Posterior cingulate gyrus (tissue), 11 donors: ENCODE measurements around the gene ATG4B.
"Not testable (repeated sequence)": the region's sequence is repeated elsewhere in the genome, so short reads cannot be mapped to it uniquely, and the experiment has no call there.

Source experiments
- DNase-seq, 10 donors: peaks; one replicate each; pipeline versions ENCODE4 v3.0.0 to v3.0.0-alpha.2; 2020 to 2021; ENCODE audit warnings: mixed read lengths in 3 of 10
- intact Hi-C: fragments of 100-400 bp; cut with DNase I; formaldehyde crosslinking; loops from one replicate; pipeline ENCODE4 v1.15.1; 2023

ATG4B gene

DNA sequence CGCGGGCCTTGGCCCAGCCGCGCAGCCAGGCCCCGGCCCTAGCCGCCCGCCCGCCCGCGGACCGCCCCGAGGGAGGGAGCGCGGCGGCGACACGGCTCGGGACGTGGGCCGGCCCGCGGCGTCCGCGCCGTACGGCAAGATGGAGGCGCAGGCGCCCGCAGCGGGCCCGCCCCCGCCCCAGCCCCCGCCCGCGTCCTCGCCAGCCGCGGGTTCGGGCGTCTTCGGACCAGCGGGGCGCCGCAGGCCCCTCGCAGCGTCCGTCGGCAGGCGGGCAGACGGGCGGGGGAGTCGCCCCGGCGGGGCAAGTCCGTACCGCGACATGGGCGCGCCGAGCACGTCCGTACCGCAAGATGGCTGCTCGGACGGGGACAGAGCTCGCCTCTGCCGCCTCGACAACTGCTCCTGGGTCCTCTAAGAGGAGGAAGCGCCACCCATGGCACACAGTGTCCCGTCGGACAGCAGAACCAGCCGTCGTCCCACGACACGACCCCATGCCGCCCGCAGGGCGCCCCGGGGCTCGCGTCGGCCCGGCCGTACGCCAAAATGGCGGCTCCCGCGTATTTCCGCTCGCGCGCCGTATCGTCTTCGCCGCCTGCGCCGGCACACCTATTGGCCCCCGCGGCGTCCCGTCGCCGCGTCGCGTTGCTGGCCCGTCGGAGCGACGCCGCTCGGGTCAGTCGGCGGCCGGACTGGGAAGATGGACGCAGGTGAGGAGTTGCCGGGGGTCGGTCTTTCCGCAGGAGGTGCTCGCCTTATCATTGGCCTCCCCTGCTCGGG, at the start of gene ATG4B, which contains the start of gene THAP4:
Gene ATG4B, plus strand, starts transcription at position 676 of the 777 bp plus-strand sequence. Its CDS starts 22 bp downstream, at position 698.
Gene THAP4, minus strand, starts transcription at position 141 of the 777 bp plus-strand sequence. CDS start 141 bp downstream, outside the sequence.
- intact Hi-C loops: loop anchor here (2.0 kb wide), 2 partner anchors 50 to 128 kb away; partner anchors contain the start of genes DTYMK and STK25
- peak; percentile 77 to 97 (median 82) for DNase-seq

- intact Hi-C loops: not testable (repeated sequence)
- peak in 5 of 10 donors; percentile 36 to 88 (median 49) for DNase-seq
These were observed 47.6 kb upstream of the ATG4B start for GRCh38 chr2:241589863-241590262.

GRCh38 chr2:241590496-241591455, 46.7 kb upstream of the ATG4B start:
- intact Hi-C loops: not testable (repeated sequence)
- DNase-seq: peak in 2 of 10 donors; percentile 50 to 67

- intact Hi-C loops: no loop called here
- DNase-seq: peak in 2 of 10 donors; percentile 55 to 75
These were observed 45.2 kb upstream of the ATG4B start for GRCh38 chr2:241592126-241592845.

GRCh38 chr2:241593271-241593670, 44.2 kb upstream of the ATG4B start:
- intact Hi-C loops: no loop called here
- peak in 2 of 10 donors; percentile 56 to 70 for DNase-seq

GRCh38 chr2:241595600-241596140, 41.8 kb upstream of the ATG4B start:
- intact Hi-C loops: no loop called here
- peak in 1 of 10 donors; percentile 69 for DNase-seq

DNA sequence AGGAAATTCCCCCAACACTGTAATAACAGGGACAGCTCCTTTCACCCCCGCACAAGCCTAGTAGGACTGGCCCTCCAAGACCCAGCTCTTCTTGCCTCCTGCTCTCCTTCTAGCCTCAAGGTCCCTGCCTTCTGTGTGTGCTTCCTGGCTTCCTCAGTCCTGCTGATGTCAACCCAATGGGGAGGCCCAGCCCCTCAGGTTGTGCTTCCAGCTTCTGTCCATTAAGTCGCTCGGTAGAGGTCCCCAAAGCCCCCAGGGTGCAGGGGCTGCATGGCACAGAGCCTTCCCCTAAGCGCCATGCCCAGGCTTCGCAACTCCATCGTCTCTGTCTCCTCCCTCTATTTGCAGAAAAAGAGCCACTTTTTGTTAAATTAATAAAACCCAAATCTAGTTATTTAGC, 39.9 kb upstream of the ATG4B start:
- DNase-seq: peak in 1 of 10 donors; percentile 22
- intact Hi-C loops: no loop called here

GRCh38 chr2:241598061-241598460, 39.4 kb upstream of the ATG4B start:
- peak in 1 of 10 donors; percentile 54 for DNase-seq

DNA sequence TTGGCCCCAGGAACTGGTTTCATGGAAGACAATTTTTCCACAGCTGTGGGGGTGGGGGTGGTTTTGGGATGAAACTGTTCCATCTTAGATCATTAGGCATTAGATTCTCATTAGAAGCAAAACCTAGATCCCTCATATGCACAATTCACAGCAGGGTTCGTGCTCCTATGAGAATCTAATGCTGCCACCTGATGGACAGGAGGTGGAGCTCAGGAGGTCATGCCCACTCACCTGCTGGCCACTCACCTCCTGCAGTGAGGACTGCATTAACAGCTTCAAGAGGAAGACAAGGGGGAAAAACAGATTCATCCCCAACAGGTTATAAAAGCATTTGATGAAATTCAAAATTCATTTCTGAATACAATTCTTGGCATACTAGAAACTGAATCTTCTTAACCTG, 39.0 kb upstream of the ATG4B start:
- intact Hi-C loops: no loop called here
- DNase-seq: peak in 1 of 10 donors; percentile 32

More at GRCh38 chr2:241598061-241598460, 39.4 kb upstream of the ATG4B start:
- intact Hi-C loops: no loop called here

GRCh38 chr2:241599615-241600014, 37.9 kb upstream of the ATG4B start:
- intact Hi-C loops: no loop called here
- DNase-seq: peak in 1 of 10 donors; percentile 22

DNA sequence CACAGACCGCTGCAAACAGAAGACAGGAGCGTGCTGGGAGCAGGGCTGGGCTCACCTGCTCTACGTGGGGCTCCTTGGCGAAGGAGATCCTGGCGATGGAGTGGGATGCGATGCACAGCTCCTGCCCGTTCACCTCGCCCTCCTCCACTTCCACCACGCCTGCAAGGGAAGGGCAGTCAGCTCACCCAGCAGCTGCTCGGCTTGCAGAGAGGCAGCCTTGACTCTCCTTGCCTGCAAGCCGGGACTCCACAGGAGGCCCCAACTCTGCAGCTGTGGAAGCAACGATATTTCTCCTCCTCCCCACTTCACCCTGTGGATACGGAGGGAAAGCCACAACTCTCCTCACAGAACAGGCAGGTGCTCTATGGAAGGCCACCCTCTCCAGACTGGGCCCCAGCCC, 35.7 kb upstream of the ATG4B start:
- peak in 1 of 10 donors; percentile 74 for DNase-seq
- intact Hi-C loops: no loop called here

DNA sequence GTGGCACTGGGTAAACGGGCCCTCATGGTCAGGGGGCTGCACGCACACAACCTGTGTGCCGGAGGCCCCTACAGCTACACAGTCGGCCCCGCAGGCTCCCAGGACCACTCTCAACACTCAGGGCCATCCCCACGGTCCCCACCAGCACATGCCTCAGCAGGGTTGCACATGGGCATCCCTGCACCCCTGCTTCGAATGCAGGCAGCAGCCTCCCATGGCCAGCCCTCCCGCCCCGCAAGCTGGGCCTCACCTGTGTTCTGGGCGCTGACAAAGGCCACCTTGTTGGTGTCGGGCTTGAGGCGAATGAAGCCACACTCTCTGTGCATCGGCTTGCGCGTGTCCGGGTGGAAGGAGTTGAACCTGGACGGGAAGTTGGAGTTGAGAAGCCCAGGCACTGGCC, 34.8 kb upstream of the ATG4B start:
- peak in 1 of 10 donors; percentile 78 for DNase-seq
- intact Hi-C loops: no loop called here

GRCh38 chr2:241603686-241604085, 33.8 kb upstream of the ATG4B start:
- DNase-seq: peak in 1 of 10 donors; percentile 16
- intact Hi-C loops: no loop called here

- peak in 1 of 10 donors; percentile 53 for DNase-seq
- intact Hi-C loops: no loop called here
These were observed 31.3 kb upstream of the ATG4B start for GRCh38 chr2:241606186-241606585.

GRCh38 chr2:241607162-241607885, 30.2 kb upstream of the ATG4B start:
- DNase-seq: peak in 1 of 10 donors; percentile 59
- intact Hi-C loops: no loop called here

- peak in 2 of 10 donors; percentile 45 to 49 for DNase-seq
- intact Hi-C loops: no loop called here
These were observed 28.6 kb upstream of the ATG4B start for GRCh38 chr2:241608881-241609280.

GRCh38 chr2:241609859-241610793, 27.4 kb upstream of the ATG4B start:
- DNase-seq: peak; percentile 38 to 96 (median 66)
- intact Hi-C loops: loop anchor here (10.0 kb wide), 1 partner anchor 105 kb away; the partner anchor contains the start of gene STK25

- intact Hi-C loops: loop anchor here (10.0 kb wide), 1 partner anchor 106 kb away; the partner anchor contains the start of gene STK25
- DNase-seq: no peak
These were observed 26.4 kb upstream of the ATG4B start for GRCh38 chr2:241611062-241611461.
